ENCODE measurements around the gene PTMA. TPM values are rescaled to one million over a fixed set of nuclear protein-coding genes. Genes with fewer than 3 reads are reported as not detected.

PTMA gene
- total RNA-seq, 4 donors from 2014 or later: 683 to 866 (median 805) TPM

DNA sequence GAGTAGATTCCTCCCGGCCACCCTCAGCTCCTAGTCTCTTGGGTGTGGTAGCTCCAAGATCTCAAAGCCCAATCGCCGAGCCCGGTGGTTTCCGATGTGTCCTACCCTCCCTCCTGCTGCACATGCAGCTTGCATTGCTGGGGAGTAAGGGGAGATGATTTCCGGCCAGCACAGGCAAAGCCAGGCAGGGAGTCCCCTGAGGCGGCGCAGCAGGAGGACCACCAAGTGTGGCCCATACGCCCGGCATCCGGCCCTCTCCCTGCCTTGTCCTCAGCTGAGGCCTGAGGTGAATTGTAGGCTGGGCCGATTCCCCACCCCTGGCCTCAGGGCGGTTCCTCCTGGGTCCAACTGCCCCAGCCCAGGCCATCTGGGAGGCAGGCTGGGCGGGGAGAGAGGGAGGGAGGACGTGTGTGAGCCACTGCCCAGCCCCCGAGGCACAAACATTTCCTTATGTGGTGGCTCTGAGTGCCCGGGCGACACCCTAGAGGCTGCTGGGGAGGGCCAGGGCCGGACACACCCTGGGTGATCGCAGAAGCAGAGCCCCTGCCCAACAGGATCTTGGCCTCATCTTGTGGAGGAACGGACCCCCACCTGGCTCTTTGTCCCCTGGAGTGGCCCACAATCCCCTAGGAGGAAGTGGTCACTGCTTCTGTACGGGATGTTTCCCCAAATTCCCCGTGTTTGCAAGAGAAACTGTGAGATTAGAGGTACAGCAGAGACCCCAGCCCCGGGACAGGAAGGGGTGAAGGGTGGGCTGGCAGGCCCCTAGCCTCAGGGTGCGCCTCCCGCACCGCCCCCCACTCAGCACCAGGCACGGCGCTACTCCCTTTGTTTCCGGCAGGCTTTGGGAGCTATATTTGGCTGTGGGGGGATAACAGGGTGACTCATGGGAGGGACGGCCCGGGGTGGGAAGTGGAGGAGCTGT is 41.9 kb upstream of the PTMA start:
- H3K36me3 ChIP-seq: no peaks in the 10 kb centered on the region

DNA sequence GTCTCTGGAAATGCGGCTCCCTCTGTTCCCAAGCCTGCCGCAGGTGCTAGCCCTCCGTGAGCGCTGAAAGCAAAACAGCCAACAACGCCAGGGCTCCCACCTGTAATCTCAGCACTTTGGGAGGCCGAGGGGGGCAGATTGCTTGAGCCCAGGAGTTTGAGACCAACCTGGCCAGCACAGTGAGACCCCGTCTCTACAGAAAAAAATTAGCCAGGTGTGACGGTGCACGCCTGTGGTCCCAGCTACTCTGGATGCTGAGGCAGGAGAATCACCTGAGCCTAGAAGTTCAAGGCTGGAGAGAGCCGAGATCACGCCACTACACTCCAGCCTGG is 41.3 kb upstream of the PTMA start:
- peak overlapping the region; percentile 87 to 99 (median 98) for H3K27ac ChIP-seq
- no CpG with 5 or more reads among the region's 11 CpGs for WGBS, 2 donors (ENCODE audit: low coverage in 1 of 2)
- TF ChIP-seq, protein P1, sequence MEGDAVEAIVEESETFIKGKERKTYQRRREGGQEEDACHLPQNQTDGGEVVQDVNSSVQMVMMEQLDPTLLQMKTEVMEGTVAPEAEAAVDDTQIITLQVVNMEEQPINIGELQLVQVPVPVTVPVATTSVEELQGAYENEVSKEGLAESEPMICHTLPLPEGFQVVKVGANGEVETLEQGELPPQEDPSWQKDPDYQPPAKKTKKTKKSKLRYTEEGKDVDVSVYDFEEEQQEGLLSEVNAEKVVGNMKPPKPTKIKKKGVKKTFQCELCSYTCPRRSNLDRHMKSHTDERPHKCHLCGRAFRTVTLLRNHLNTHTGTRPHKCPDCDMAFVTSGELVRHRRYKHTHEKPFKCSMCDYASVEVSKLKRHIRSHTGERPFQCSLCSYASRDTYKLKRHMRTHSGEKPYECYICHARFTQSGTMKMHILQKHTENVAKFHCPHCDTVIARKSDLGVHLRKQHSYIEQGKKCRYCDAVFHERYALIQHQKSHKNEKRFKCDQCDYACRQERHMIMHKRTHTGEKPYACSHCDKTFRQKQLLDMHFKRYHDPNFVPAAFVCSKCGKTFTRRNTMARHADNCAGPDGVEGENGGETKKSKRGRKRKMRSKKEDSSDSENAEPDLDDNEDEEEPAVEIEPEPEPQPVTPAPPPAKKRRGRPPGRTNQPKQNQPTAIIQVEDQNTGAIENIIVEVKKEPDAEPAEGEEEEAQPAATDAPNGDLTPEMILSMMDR (IDR thresholded peaks at IDR 0.05): no peak
- TF ChIP-seq POLR2AphosphoS5 (IDR thresholded peaks at IDR 0.05) (peak; percentile 0), EP300 (IDR thresholded peaks at IDR 0.05) (no peak)
- H3K27me3 ChIP-seq: no peaks in the 10 kb centered on the region
- no peaks in the 10 kb centered on the region for H3K36me3 ChIP-seq
- no peak for ATAC-seq
- H3K4me3 ChIP-seq: peak overlapping the region; percentile 40 to 63
- peaks cover 0 to 65% (median 37%) of the 10 kb centered on the region in 3 donors for H3K4me1 ChIP-seq
- H3K9me3 ChIP-seq: no peaks in the 10 kb centered on the region

More for the DNA sequence above, 41.9 kb upstream of the PTMA start:
- ATAC-seq: peak; percentile 89
- peak overlapping the region; percentile 40 to 63 for H3K4me3 ChIP-seq
- no peak for TF ChIP-seq EP300 (IDR thresholded peaks at IDR 0.05)
- TF ChIP-seq, protein P1 (IDR thresholded peaks at IDR 0.05): peak in 2 of 4 experiments; percentile 41 to 46
- peak; percentile 93 for TF ChIP-seq POLR2A (IDR thresholded peaks at IDR 0.05)
- TF ChIP-seq POLR2AphosphoS5 (IDR thresholded peaks at IDR 0.05): peak; percentile 94
- H3K27me3 ChIP-seq: no peaks in the 10 kb centered on the region
- H3K27ac ChIP-seq: peak overlapping the region; percentile 87 to 99 (median 98)
- peaks cover 0 to 65% (median 31%) of the 10 kb centered on the region in 3 donors for H3K4me1 ChIP-seq
- WGBS, 2 donors (ENCODE audit: low coverage in 1 of 2): 0 to 1% methylated on average over 2 to 9 of the region's 32 CpGs
- H3K9me3 ChIP-seq: no peaks in the 10 kb centered on the region

DNA sequence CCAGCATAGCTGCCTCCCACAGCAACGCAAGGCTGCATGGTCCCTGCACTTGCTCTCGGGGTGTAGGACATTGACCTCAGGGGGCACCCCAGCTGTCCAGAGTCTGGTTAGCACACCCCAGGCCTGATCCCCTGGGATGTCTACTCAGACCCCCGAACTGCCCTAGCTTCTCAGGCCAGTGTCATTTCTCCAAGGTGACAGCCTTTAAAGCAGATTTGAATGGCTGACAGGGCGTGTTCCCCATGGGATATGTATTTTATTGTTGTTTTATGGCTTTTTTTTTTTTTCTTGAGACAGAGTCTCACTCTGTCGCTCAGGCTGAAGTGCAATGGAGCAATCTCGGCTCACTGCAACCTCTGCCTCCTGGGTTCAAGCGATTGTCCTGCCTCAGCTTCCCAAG is 40.8 kb upstream of the PTMA start:
- no peak for ATAC-seq
- Histone ChIP-seq H3K27ac (peak overlapping the region; percentile 87 to 99 (median 98)), H3K36me3 (no peaks in the 10 kb centered on the region), H3K4me1 (peaks cover 0 to 67% (median 39%) of the 10 kb centered on the region in 3 donors), H3K4me3 (peak overlapping the region in 1 of 2 donors; percentile 63), H3K9me3 (no peaks in the 10 kb centered on the region), H3K27me3 (no peaks in the 10 kb centered on the region)
- TF ChIP-seq, protein P1 (IDR thresholded peaks at IDR 0.05): no peak
- no peak for TF ChIP-seq EP300 (IDR thresholded peaks at IDR 0.05)
- no peak for TF ChIP-seq POLR2A (IDR thresholded peaks at IDR 0.05)
- TF ChIP-seq POLR2AphosphoS5 (IDR thresholded peaks at IDR 0.05): no peak
- 55 to 63% methylated on average over 6 to 7 of the region's 7 CpGs for WGBS, 2 donors (ENCODE audit: low coverage in 1 of 2)

DNA sequence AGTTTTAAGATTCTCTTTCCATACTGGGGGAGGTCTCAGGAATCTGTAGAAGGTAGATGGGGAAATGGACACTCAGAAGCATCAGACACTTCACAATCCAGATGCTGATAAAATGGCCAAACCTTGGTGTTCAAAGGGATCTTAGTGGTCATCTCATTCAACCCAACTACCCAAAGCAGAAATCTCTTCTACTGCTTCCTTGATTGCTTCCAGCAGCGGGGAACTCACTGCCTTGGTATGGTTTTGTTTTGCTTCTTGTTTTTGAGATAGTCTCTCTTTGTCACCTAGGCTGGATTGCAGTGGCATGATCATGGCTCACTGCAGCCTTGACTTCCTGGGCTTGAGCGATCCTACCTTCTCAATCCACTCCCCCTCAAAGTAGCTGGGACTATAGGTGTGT is 39.3 kb upstream of the PTMA start:
- H3K36me3 ChIP-seq: no peaks in the 10 kb centered on the region
- peaks cover 0 to 74% (median 49%) of the 10 kb centered on the region in 3 donors for H3K4me1 ChIP-seq
- H3K9me3 ChIP-seq: no peaks in the 10 kb centered on the region
- TF ChIP-seq EP300 (IDR thresholded peaks at IDR 0.05): no peak
- TF ChIP-seq POLR2A (IDR thresholded peaks at IDR 0.05): no peak
- TF ChIP-seq, protein P1 (IDR thresholded peaks at IDR 0.05): no peak
- no peak for TF ChIP-seq POLR2AphosphoS5 (IDR thresholded peaks at IDR 0.05)
- peak overlapping the region in 2 of 4 donors; percentile 99 for H3K27ac ChIP-seq
- no peaks in the 10 kb centered on the region for H3K27me3 ChIP-seq
- no peak for ATAC-seq
- H3K4me3 ChIP-seq: no peak overlapping the region
- WGBS, 2 donors (ENCODE audit: low coverage in 1 of 2): 100% methylated on average over 1 of the region's 2 CpGs
